Measurements from ENCODE around the gene VPS33B.
"Not testable (repeated sequence)": the region's sequence is repeated elsewhere in the genome, so short reads cannot be mapped to it uniquely, and the experiment has no call there.

VPS33B gene

GRCh38 chr15:91022075-91022831, at the start of gene VPS33B:
Gene VPS33B, minus strand, starts transcription at chr15:91022594. Its CDS starts 345 bp downstream, at chr15:91022249.
- no peak for FAIRE-seq

GRCh38 chr15:91072161-91072560, 49.8 kb upstream of the VPS33B start:
- no peak for FAIRE-seq
- DNase-seq (ENCODE audit: low spot score), result no peak

More at GRCh38 chr15:91022075-91022831, at the start of gene VPS33B:
- DNase-seq (ENCODE audit: low spot score), result peak; percentile 84

GRCh38 chr15:91070872-91071271, 48.5 kb upstream of the VPS33B start:
- no peak for FAIRE-seq
- no peak for DNase-seq (ENCODE audit: low spot score)

GRCh38 chr15:91068966-91069365, 46.6 kb upstream of the VPS33B start:
- DNase-seq (ENCODE audit: low spot score), result no peak
- no peak for FAIRE-seq

- FAIRE-seq (no peak), DNase-seq (ENCODE audit: low spot score) (no peak)
Measured at GRCh38 chr15:91068436-91068835, 46.0 kb upstream of the VPS33B start.

- no peak for FAIRE-seq
- DNase-seq (ENCODE audit: low spot score), result no peak
Measured at GRCh38 chr15:91067036-91067435, 44.6 kb upstream of the VPS33B start.

- FAIRE-seq (no peak), DNase-seq (ENCODE audit: low spot score) (no peak)
Measured at GRCh38 chr15:91065505-91065904, 43.1 kb upstream of the VPS33B start.

- no peak for DNase-seq (ENCODE audit: low spot score)
- FAIRE-seq, result no peak
Measured at GRCh38 chr15:91061997-91062396, 39.6 kb upstream of the VPS33B start.

- DNase-seq (ENCODE audit: low spot score) (no peak), FAIRE-seq (no peak)
Measured at GRCh38 chr15:91061230-91061629, 38.8 kb upstream of the VPS33B start.

- DNase-seq (ENCODE audit: low spot score) (peak; percentile 84), FAIRE-seq (peak; percentile 63)
Measured at GRCh38 chr15:91055548-91056331, 33.3 kb upstream of the VPS33B start.

- no peak for DNase-seq (ENCODE audit: low spot score)
- FAIRE-seq, result no peak
Measured at GRCh38 chr15:91054816-91055215, 32.4 kb upstream of the VPS33B start.

- FAIRE-seq, result no peak
- no peak for DNase-seq (ENCODE audit: low spot score)
Measured at GRCh38 chr15:91051248-91051647, 28.9 kb upstream of the VPS33B start.

GRCh38 chr15:91050128-91050455, 27.7 kb upstream of the VPS33B start:
- FAIRE-seq, result no peak
- no peak for DNase-seq (ENCODE audit: low spot score)

GRCh38 chr15:91049378-91050127, 27.2 kb upstream of the VPS33B start:
- DNase-seq (ENCODE audit: low spot score) (peak; percentile 62), FAIRE-seq (no peak)

GRCh38 chr15:91047545-91048199, 25.3 kb upstream of the VPS33B start:
- DNase-seq (ENCODE audit: low spot score), result no peak
- FAIRE-seq, result no peak

GRCh38 chr15:91046056-91046455, 23.7 kb upstream of the VPS33B start:
- DNase-seq (ENCODE audit: low spot score); FAIRE-seq: not testable (repeated sequence)

- DNase-seq (ENCODE audit: low spot score) (no peak), FAIRE-seq (no peak)
Measured at GRCh38 chr15:91045065-91045464, 22.7 kb upstream of the VPS33B start.

GRCh38 chr15:91043202-91043874, 20.9 kb upstream of the VPS33B start:
- FAIRE-seq, result no peak
- no peak for DNase-seq (ENCODE audit: low spot score)

GRCh38 chr15:91040856-91041255, 18.5 kb upstream of the VPS33B start:
- no peak for FAIRE-seq
- no peak for DNase-seq (ENCODE audit: low spot score)

GRCh38 chr15:91039996-91040395, 17.6 kb upstream of the VPS33B start:
- no peak for FAIRE-seq
- DNase-seq (ENCODE audit: low spot score), result no peak

Data from urothelium cell line (cell line).